KMS-11 (cell line): ENCODE measurements around the gene PCDHGC3.
A peak's percentile ranks its signal among the peaks of the same experiment; 100 is the strongest.

Experiments
- H2AFZ ChIP-seq: fragments of 200-600 bp; sonication (generic); 2 replicates; pipeline ENCODE4 v1.6.1; 2016; ENCODE audit warnings: antibody characterized with exemption, mixed run types, low read depth
- H3K27ac ChIP-seq: fragments of 200-600 bp; sonication (generic); 2 replicates; pipeline ENCODE4 v1.6.1; 2016; ENCODE audit warnings: mild to moderate bottlenecking, mixed run types
- H3K27me3 ChIP-seq: fragments of 200-600 bp; sonication (generic); 2 replicates; pipeline ENCODE4 v1.6.1; 2017; ENCODE audit warnings: mild to moderate bottlenecking, low read depth, mixed run types, moderate library complexity; ENCODE audit not compliant: insufficient read depth
- H3K36me3 ChIP-seq: fragments of 200-600 bp; sonication (generic); 2 replicates; pipeline ENCODE4 v1.6.1; 2017; ENCODE audit warnings: mild to moderate bottlenecking, mixed run types; ENCODE audit not compliant: insufficient read depth
- H3K4me1 ChIP-seq: fragments of 200-600 bp; sonication (generic); 2 replicates; pipeline ENCODE4 v1.6.1; 2016; ENCODE audit warnings: mild to moderate bottlenecking, low read depth, mixed run types; ENCODE audit not compliant: poor library complexity, severe bottlenecking
- H3K4me2 ChIP-seq: fragments of 200-600 bp; sonication (generic); 2 replicates; pipeline ENCODE4 v1.7.0; 2016; ENCODE audit warnings: mild to moderate bottlenecking, mixed run types
- H3K4me3 ChIP-seq: fragments of 200-600 bp; sonication (generic); IDR thresholded peaks from 2 replicates; pipeline ENCODE4 v1.6.1; 2017; ENCODE audit warnings: low read depth, low read length, mixed read lengths; ENCODE audit not compliant: insufficient read depth
- H3K79me2 ChIP-seq: fragments of 200-600 bp; sonication (generic); 2 replicates; pipeline ENCODE4 v1.6.1; 2016; ENCODE audit warnings: low read depth, mixed run types; ENCODE audit not compliant: insufficient read depth
- H3K9ac ChIP-seq: fragments of 200-600 bp; sonication (generic); 2 replicates; pipeline ENCODE4 v1.6.1; 2016; ENCODE audit warnings: mild to moderate bottlenecking, mixed run types
- H4K20me1 ChIP-seq: fragments of 200-600 bp; sonication (generic); 2 replicates; pipeline ENCODE4 v1.6.1; 2016; ENCODE audit warnings: mild to moderate bottlenecking, mixed run types; ENCODE audit not compliant: insufficient read depth
- TF ChIP-seq, protein P1 (sequence below): fragments of 200-600 bp; sonication (generic); conservative IDR thresholded peaks from 2 replicates; pipeline ENCODE4 v1.6.1; 2017; ENCODE audit warnings: low read depth, mild to moderate bottlenecking, antibody characterized with exemption, low read length, moderate library complexity, mixed read lengths

Gene PCDHGC3

GRCh38 chr5:141512390-141512910 lies 36.7 kb downstream of the PCDHGC3 start:
- Histone ChIP-seq H4K20me1 (no peaks in the 10 kb centered on the region), H3K4me1 (no peaks in the 10 kb centered on the region), H2AFZ (no peak overlapping the region), H3K79me2 (no peaks in the 10 kb centered on the region), H3K27ac (no peak overlapping the region), H3K4me2 (no peak overlapping the region), H3K36me3 (no peaks in the 10 kb centered on the region), H3K27me3 (no peaks in the 10 kb centered on the region), H3K4me3 (no peak overlapping the region), H3K9ac (no peak overlapping the region)
- TF ChIP-seq, protein P1, sequence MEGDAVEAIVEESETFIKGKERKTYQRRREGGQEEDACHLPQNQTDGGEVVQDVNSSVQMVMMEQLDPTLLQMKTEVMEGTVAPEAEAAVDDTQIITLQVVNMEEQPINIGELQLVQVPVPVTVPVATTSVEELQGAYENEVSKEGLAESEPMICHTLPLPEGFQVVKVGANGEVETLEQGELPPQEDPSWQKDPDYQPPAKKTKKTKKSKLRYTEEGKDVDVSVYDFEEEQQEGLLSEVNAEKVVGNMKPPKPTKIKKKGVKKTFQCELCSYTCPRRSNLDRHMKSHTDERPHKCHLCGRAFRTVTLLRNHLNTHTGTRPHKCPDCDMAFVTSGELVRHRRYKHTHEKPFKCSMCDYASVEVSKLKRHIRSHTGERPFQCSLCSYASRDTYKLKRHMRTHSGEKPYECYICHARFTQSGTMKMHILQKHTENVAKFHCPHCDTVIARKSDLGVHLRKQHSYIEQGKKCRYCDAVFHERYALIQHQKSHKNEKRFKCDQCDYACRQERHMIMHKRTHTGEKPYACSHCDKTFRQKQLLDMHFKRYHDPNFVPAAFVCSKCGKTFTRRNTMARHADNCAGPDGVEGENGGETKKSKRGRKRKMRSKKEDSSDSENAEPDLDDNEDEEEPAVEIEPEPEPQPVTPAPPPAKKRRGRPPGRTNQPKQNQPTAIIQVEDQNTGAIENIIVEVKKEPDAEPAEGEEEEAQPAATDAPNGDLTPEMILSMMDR = peak; percentile 57

- Histone ChIP-seq H2AFZ (no peak overlapping the region), H4K20me1 (no peaks in the 10 kb centered on the region), H3K79me2 (no peaks in the 10 kb centered on the region), H3K4me1 (no peaks in the 10 kb centered on the region), H3K4me3 (no peak overlapping the region), H3K4me2 (no peak overlapping the region), H3K36me3 (no peaks in the 10 kb centered on the region), H3K9ac (no peak overlapping the region), H3K27me3 (no peaks in the 10 kb centered on the region), H3K27ac (no peak overlapping the region)
- TF ChIP-seq, protein P1 = no peak
Observed at GRCh38 chr5:141512911-141513626, 37.3 kb downstream of the PCDHGC3 start.

DNA sequence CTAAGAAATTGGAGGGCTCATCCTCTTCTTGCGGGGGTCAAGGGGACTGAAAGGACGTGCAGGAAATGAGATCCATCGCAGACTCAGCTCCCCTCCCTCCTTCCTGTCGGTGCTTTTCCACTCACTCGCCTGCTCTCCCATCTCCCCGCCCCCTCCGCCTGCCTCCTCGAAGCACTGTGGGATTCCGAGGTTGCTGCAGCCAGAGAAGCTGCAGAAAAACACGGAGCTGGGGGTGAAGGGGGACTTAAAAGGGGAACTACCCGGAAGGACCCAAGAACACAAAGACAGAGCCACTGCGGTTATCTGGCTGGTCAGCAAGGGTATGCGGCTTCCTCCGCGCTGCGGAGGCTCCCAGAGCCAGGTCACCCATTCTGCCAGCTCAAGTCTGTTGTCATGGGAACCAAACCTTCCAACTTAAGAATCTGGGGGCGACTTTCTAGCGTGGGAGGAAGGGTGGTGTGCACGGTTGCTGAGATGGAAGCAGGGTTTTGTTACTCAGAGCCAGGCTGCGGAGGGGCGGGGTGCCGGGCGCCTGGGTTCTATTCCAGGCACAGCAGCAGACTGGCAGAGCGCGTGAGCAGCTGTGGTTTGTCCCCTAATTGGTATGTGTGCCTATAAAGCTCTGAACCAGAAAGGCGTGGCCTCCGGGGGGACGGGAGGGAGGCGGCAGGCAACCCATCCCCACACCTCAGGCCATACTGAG lies 38.0 kb downstream of the PCDHGC3 start:
- H3K79me2 ChIP-seq = no peaks in the 10 kb centered on the region
- no peaks in the 10 kb centered on the region for H3K27me3 ChIP-seq
- H3K27ac ChIP-seq = no peak overlapping the region
- H3K36me3 ChIP-seq = no peaks in the 10 kb centered on the region
- H3K9ac ChIP-seq = no peak overlapping the region
- H4K20me1 ChIP-seq = no peaks in the 10 kb centered on the region
- H3K4me2 ChIP-seq = no peak overlapping the region
- H3K4me3 ChIP-seq = no peak overlapping the region
- H3K4me1 ChIP-seq = no peaks in the 10 kb centered on the region
- H2AFZ ChIP-seq = no peak overlapping the region
- TF ChIP-seq, protein P1 = no peak

- no peaks in the 10 kb centered on the region for H3K27me3 ChIP-seq
- H3K4me2 ChIP-seq = no peak overlapping the region
- no peak overlapping the region for H3K9ac ChIP-seq
- no peak overlapping the region for H3K27ac ChIP-seq
- H2AFZ ChIP-seq = no peak overlapping the region
- H3K4me3 ChIP-seq = no peak overlapping the region
- no peaks in the 10 kb centered on the region for H3K4me1 ChIP-seq
- H4K20me1 ChIP-seq = no peaks in the 10 kb centered on the region
- H3K36me3 ChIP-seq = no peaks in the 10 kb centered on the region
- TF ChIP-seq, protein P1 = no peak
- H3K79me2 ChIP-seq = no peaks in the 10 kb centered on the region
Observed at GRCh38 chr5:141514330-141515133, 38.8 kb downstream of the PCDHGC3 start.
